ENCODE data around the gene SLC30A2. TPM values are rescaled to one million over a fixed set of nuclear protein-coding genes. Genes with fewer than 3 reads are reported as not detected.

The SLC30A2 gene
- total RNA-seq, 1 donor from 2014 or later = 20.6 TPM

DNA sequence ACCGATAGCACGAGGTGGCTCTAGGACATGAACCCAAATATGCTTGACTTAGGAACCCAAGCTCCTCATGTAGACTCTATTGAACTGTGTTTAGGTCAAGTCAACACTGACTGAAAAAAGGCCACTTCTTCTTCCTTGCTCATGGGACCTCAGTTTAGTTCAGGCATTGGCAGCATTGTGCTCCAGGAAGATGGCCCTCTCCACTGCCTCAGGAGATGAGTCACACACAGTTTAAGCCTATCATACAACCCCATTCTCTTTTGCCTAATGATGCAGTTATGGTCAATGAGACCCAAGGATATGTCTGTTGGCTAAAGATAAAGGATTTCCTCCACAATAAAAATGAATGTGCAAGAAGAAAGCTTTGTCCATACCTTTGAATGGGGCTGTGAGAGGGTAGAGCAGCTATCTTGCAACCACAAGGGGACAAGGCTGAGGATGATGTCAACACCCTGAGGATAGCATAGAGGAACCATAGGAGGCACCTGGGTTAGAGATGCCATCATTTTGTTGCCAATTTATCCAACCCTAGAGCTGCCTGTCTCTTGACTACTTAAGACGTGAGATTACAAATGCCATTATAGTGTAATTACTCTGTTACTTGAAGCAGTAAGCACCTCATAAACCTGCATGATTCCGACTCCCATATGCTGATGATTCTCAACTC lies 24.5 kb upstream of the SLC30A2 start:
- no peak for DNase-seq (ENCODE audit: low spot score)

DNA sequence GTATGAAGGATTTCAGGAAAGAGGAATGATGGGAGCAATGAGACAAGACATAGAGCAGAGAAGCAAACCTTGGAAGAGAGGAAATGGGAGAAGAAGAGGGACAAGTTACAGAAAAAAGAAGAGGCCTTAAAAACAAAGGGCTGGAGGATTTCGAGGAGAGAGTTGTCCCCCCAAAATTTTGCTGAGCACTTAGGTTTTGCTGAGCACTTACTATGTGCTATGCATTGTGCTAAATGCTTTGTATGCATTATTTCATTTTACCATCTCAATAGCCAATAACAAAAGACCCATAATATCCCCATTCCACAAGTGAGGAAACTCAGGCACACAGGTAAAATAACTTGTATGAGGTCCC lies 24.0 kb upstream of the SLC30A2 start:
- no peak for DNase-seq (ENCODE audit: low spot score)

DNA sequence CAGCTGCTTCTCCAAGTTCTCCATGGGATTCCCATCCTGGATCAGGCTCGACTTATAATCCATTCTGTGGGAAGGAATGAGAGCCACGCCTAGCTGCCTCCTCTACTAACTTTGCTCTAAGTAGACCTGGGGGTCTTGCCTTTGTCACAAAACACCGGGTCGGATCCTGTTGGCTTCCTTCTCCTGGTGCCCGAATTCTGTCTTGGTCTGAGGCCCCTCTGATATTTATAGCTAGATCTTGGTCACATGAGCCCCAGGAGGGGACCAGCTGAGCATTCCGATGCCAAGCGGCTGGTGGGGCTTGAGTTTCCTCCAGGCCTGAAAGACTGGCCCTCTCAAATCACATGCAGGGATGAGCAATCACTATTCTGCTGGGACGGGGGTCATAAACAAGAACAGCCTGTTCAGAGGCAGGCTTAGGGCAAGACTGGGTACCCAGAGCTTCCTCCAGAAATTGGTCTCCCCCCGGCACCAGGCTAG lies 21.6 kb upstream of the SLC30A2 start, which contains the start of gene TRIM63:
Gene TRIM63, minus strand, starts transcription at position 199 of the 480 bp plus-strand sequence. Its CDS starts 136 bp downstream, at position 63.
- DNase-seq (ENCODE audit: low spot score) = no peak

DNA sequence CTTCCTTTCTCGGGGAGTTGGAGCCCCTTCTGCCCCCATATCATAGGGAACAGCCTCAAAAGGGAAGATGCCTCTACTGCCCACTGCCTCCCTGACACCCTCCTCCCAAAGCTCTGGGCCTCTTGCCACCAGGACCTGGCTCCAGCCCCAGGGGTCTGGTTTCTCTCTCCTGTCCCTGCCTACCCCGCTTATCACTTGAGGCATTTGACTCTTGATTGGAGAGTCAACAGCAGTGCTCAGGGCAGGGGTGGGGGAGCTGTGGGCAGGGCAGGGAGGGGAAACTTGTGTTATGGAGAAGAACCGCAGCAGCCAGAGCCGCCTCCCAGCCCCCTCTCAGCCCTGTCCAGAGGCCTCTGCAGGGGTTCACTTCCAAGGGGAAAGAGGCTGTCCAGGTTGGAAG lies 20.9 kb upstream of the SLC30A2 start:
- no peak for DNase-seq (ENCODE audit: low spot score)

- no peak for DNase-seq (ENCODE audit: low spot score)
Measured at GRCh38 chr1:26066160-26066559, 20.2 kb upstream of the SLC30A2 start.

GRCh38 chr1:26064553-26064952 lies 18.6 kb upstream of the SLC30A2 start:
- DNase-seq (ENCODE audit: low spot score) = no peak

- no peak for DNase-seq (ENCODE audit: low spot score)
Measured at GRCh38 chr1:26060832-26061574, 15.1 kb upstream of the SLC30A2 start.

- no peak for DNase-seq (ENCODE audit: low spot score)
Measured at GRCh38 chr1:26059906-26060305, 14.0 kb upstream of the SLC30A2 start.

DNA sequence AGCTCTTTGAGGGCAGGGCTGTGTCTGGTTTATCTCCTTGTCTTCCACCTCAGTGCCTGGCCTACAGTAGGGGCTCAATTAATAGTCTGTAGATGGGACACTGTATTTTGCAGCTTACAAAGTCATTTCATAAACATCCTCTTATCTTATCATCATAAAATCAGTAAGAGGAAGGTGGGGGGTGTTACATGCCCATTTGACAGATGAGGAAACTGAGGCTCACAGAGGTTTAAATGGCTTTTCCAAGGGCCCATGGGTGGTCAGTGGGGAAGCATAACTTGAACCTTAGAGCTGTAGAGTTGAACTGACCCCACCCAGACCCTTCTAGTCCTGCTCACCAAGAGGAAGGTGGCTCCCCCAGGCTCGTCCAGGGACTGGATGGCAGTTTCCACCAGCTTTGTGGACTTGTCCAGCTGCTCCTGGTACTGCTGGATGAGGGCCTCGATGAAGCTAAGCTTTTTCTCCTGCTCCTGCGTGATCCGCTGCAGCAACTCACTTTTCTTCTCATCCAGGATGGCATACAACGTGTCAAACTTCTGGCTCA lies 12.2 kb upstream of the SLC30A2 start:
- DNase-seq (ENCODE audit: low spot score) = no peak

GRCh38 chr1:26057189-26057588 lies 11.3 kb upstream of the SLC30A2 start:
- DNase-seq (ENCODE audit: low spot score) = no peak

GRCh38 chr1:26055041-26055440 lies 9.1 kb upstream of the SLC30A2 start:
- DNase-seq (ENCODE audit: low spot score) = no peak

DNA sequence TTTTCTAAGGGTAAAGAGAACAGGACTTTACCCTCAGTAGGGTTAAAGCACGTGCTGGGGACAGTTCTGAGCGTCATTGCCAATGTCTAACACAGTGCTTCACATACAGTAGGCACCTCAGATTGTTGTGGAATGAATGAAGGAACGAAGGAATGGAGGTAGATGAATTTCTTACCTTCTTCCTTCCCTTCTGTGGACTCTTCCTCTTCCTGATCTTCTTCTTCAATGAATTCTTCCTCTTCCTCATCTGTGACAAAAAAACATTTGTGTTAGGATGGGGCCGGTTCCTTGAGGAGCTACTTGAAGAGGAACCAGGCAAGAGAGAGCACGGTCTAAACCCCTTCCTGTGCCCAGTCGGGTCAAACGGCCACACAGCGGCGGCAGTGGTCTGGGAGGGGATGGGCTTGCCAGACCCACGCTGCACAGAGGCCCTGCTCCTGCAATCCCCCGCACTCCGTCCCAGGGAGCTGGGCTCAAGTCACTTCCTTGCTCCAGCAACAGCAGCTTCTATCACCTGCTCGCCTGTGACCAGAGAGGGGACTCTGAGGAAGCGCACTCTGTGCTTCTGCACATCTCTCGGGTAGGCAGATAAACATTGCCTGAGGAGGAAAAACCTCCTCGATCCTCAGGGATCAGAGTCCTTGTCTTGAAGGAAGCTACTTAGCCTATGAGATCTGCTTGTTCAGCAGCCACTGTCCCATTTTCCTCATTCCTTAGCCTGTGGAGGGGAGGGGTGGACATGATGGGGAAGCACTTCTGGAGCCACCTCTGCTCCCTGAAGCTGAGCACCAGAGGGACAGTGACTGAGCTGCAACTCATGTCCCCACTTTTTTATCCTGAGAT lies 8.0 kb upstream of the SLC30A2 start:
- no peak for DNase-seq (ENCODE audit: low spot score)

GRCh38 chr1:26050248-26050640 lies 4.3 kb upstream of the SLC30A2 start:
- DNase-seq (ENCODE audit: low spot score) = no peak

- DNase-seq (ENCODE audit: low spot score) = no peak
Measured at GRCh38 chr1:26049531-26050247, 3.8 kb upstream of the SLC30A2 start.

- no peak for DNase-seq (ENCODE audit: low spot score)
Measured at GRCh38 chr1:26047278-26047874, 1.5 kb upstream of the SLC30A2 start.

- DNase-seq (ENCODE audit: low spot score) = no peak
Measured at GRCh38 chr1:26046246-26047095, 553 bp upstream of the SLC30A2 start.

- no peak for DNase-seq (ENCODE audit: low spot score)
Measured at GRCh38 chr1:26044971-26045721, 772 bp downstream of the SLC30A2 start.

DNA sequence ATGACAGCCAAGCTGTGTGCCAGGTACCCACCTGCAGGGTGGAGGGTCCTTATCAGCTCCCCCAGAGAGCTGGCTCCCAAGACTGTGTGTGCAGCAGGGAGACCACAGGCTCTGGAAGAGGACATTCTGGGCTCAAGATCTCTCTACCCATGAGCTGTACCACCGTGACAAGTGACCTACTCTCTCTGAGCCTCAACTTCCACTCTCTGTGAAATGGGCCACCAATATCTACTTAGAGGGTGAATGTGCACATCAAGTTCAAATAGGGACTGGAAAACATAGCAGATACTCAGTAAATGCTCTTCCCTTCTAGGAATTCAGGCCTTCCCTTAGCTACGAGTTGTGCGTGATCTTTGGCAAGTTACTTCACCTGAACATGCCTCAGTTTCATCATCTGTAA lies 1.5 kb downstream of the SLC30A2 start:
- DNase-seq (ENCODE audit: low spot score) = no peak

DNA sequence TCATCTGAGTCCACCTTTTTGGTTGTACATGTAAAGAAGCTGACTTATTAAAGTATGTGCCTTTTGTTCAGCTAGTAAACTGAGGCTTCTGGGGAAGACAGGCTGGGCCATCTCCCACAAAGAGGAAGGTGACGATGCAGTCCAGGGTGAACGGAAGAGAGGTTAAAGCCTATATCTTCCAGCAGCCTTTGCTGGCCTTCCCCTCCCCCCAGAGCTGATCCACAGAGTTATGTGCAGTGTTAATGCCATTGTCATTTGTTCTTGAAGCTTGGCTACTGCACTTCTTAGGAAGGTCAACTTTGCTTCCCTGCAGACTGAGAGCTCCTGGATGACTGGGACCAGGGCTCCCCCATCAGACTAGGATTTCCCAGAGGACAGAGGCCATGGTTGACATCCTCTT lies 2.2 kb downstream of the SLC30A2 start:
- DNase-seq (ENCODE audit: low spot score) = no peak

All from ureter (tissue), 1 donor.